Measurements from ENCODE around the gene EHMT1.

The EHMT1 gene

DNA sequence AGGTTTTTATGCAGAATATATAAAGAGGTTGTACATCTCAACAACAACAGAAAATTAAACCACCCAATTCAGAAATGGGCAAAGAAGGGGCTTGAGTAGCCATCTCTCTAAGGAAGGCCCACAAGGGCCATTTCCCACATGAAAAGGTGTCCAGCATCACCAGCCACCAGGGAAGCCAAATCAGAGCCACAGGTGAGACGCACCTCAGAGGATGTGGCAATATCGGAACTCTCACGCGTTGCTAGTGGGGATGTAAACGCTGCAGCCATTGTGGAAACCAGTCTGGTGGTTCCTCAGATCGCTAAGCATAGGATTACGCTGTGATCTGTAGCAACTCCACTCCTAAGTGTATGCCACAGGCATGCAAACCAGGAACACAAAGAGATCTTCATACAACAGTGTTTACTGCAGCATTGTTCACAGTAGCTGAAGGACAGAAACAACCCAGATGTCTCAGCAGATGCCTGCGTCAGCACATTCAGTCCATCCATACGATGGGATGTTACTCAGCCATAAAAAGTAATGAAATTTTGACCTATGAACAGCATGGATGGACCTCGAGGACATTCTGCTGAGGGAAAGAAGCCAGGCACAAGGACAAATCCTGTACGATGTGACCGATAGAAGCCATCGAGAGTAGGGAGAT, 174.5 kb downstream of the EHMT1 start:
- Histone ChIP-seq H2AFZ (ENCODE audit: low read depth, low read length, severe bottlenecking) (no peak overlapping the region), H3K9me2 (replicated peaks; ENCODE audit: insufficient read depth, low read length) (no peaks in the 10 kb centered on the region), H3K36me3 (ENCODE audit: low read length) (peaks cover 29% of the 10 kb centered on the region; the same call in 1 of the 2 replicates), H4K20me1 (ENCODE audit: low read depth, low read length) (no peaks in the 10 kb centered on the region), H3K9me3 (ENCODE audit: insufficient read depth, low read length) (no peaks in the 10 kb centered on the region), H3K27ac (ENCODE audit: low read depth, low read length) (no peak overlapping the region), H3K9ac (ENCODE audit: low read length) (no peak overlapping the region), H3K4me3 (ENCODE audit: insufficient read depth, low read length, poor library complexity, severe bottlenecking) (no peak overlapping the region), H3F3A (ENCODE audit: insufficient read depth) (no peaks in the 10 kb centered on the region), H3K79me2 (ENCODE audit: insufficient read depth, low read length) (no peaks in the 10 kb centered on the region), H3K4me2 (ENCODE audit: low read depth, low read length, poor library complexity, severe bottlenecking) (no peak overlapping the region), H3K27me3 (ENCODE audit: low read length) (no peaks in the 10 kb centered on the region)
- TF ChIP-seq, protein P1, sequence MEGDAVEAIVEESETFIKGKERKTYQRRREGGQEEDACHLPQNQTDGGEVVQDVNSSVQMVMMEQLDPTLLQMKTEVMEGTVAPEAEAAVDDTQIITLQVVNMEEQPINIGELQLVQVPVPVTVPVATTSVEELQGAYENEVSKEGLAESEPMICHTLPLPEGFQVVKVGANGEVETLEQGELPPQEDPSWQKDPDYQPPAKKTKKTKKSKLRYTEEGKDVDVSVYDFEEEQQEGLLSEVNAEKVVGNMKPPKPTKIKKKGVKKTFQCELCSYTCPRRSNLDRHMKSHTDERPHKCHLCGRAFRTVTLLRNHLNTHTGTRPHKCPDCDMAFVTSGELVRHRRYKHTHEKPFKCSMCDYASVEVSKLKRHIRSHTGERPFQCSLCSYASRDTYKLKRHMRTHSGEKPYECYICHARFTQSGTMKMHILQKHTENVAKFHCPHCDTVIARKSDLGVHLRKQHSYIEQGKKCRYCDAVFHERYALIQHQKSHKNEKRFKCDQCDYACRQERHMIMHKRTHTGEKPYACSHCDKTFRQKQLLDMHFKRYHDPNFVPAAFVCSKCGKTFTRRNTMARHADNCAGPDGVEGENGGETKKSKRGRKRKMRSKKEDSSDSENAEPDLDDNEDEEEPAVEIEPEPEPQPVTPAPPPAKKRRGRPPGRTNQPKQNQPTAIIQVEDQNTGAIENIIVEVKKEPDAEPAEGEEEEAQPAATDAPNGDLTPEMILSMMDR (IDR thresholded peaks at IDR 0.05; ENCODE audit: insufficient read depth, low read length, poor library complexity, severe bottlenecking) = no peak
- no peak for TF ChIP-seq EZH2phosphoT487 (conservative IDR thresholded peaks at IDR 0.05; ENCODE audit: low read length)

DNA sequence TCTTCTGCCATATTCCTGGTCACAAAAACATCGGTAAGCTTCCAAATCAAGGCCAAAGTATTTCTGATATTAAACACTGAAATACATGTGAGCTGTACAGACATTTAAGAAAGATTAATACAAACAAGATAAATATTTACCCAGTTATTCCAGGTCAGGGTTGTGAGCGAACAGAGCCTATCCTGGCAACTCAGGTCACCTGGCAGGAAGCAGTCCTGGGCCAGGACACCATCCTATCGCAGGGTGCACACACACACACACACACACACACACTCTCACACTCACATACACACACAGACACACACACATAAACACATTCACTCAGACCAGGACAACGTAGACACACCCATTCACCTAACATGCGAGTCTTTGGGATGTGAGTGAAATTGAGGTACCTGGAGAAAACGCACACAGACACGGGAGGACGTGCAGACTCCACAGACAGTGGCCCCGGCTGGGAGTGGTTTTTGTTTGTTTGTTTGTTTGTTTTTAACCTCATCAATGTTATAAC, 176.4 kb downstream of the EHMT1 start:
- Histone ChIP-seq H3K4me2 (ENCODE audit: low read depth, low read length, poor library complexity, severe bottlenecking) (no peak overlapping the region), H3K36me3 (ENCODE audit: low read length) (peaks cover 27% of the 10 kb centered on the region; the same call in 1 of the 2 replicates)

DNA sequence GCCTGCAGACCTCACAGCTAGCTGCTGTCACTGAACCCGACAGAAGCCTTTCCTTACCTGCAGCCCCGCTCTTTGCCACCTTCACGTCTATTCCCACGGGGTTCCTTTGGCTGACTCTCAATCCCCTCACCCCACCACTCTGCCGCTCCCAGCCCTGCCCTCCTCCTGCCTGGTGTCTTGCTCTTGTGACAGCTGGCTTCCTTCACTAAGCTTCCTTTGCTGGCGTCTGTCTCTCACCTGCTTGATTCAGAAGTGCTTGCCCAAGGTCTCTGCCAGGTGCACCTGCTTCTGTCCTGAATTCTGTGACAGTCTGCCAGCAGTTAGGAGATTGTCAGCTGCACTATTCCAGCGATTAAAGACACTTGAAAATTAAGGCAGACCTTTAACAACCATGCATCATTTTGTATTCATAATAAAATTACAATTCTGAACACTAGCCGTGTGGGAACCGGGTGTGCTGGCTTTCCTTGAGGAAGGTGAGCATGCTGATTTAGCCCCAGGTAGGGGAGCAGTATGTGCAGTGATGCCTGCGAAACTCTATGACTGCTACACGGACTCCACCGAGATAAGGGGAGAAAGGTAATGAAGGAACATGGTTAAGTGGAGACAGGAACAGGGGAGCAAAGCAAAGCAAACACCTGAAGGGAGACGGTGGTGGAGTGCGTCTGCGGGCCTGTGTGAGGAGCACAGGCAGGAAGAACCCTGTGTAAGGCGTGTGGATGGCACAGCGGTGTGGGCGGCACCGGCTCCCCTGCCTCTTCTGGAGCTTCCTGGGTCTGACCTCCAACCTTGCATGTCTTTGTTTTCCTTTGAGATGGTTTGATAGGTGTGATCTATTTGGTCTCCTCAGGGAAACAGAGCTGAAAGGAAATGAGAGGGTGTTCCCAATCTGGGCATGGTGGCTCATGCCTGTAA, 178.7 kb downstream of the EHMT1 start:
- no peaks in the 10 kb centered on the region for H4K20me1 ChIP-seq (ENCODE audit: low read depth, low read length)
- no peak overlapping the region for H3K4me3 ChIP-seq (ENCODE audit: insufficient read depth, low read length, poor library complexity, severe bottlenecking)
- no peaks in the 10 kb centered on the region for H3F3A ChIP-seq (ENCODE audit: insufficient read depth)
- no peaks in the 10 kb centered on the region for H3K9me2 ChIP-seq (replicated peaks; ENCODE audit: insufficient read depth, low read length)
- H3K27ac ChIP-seq (ENCODE audit: low read depth, low read length) = no peak overlapping the region
- H3K79me2 ChIP-seq (ENCODE audit: insufficient read depth, low read length) = no peaks in the 10 kb centered on the region
- no peak overlapping the region for H3K9ac ChIP-seq (ENCODE audit: low read length)
- no peaks in the 10 kb centered on the region for H3K27me3 ChIP-seq (ENCODE audit: low read length)
- H3K36me3 ChIP-seq (ENCODE audit: low read length) = peaks cover 9% of the 10 kb centered on the region; the same call in 1 of the 2 replicates
- H3K4me2 ChIP-seq (ENCODE audit: low read depth, low read length, poor library complexity, severe bottlenecking) = no peak overlapping the region
- H3K9me3 ChIP-seq (ENCODE audit: insufficient read depth, low read length) = no peaks in the 10 kb centered on the region
- TF ChIP-seq EZH2phosphoT487 (conservative IDR thresholded peaks at IDR 0.05; ENCODE audit: low read length) = no peak
- TF ChIP-seq, protein P1 (IDR thresholded peaks at IDR 0.05; ENCODE audit: insufficient read depth, low read length, poor library complexity, severe bottlenecking) = no peak
- no peak overlapping the region for H2AFZ ChIP-seq (ENCODE audit: low read depth, low read length, severe bottlenecking)

More for the DNA sequence above, 176.4 kb downstream of the EHMT1 start:
- Histone ChIP-seq H3K9me2 (replicated peaks; ENCODE audit: insufficient read depth, low read length) (no peaks in the 10 kb centered on the region), H2AFZ (ENCODE audit: low read depth, low read length, severe bottlenecking) (no peak overlapping the region), H3K4me3 (ENCODE audit: insufficient read depth, low read length, poor library complexity, severe bottlenecking) (no peak overlapping the region), H3K79me2 (ENCODE audit: insufficient read depth, low read length) (no peaks in the 10 kb centered on the region), H3K9me3 (ENCODE audit: insufficient read depth, low read length) (no peaks in the 10 kb centered on the region), H4K20me1 (ENCODE audit: low read depth, low read length) (no peaks in the 10 kb centered on the region), H3F3A (ENCODE audit: insufficient read depth) (no peaks in the 10 kb centered on the region), H3K27ac (ENCODE audit: low read depth, low read length) (no peak overlapping the region), H3K27me3 (ENCODE audit: low read length) (no peaks in the 10 kb centered on the region), H3K9ac (ENCODE audit: low read length) (no peak overlapping the region)
- TF ChIP-seq, protein P1 (IDR thresholded peaks at IDR 0.05; ENCODE audit: insufficient read depth, low read length, poor library complexity, severe bottlenecking) = no peak

Data from SU-DHL-6 (cell line).